Prostate gland (tissue), 2 donors: ENCODE measurements around the gene C6orf47. TPM values are rescaled to one million over a fixed set of nuclear protein-coding genes. Genes with fewer than 3 reads are reported as not detected.
A peak's percentile ranks its signal among the peaks of the same experiment; 100 is the strongest.

Experiments
- DNase-seq: peaks from one replicate; pipeline ENCODE4 v3.0.0-alpha.2; 2019; ENCODE audit warnings: low spot score
- H3K27ac ChIP-seq, 2 donors: fragments of 200-600 bp; sonication (generic); 2 replicates each; pipeline ENCODE4 v1.5.1; 2017 to 2019
- H3K27me3 ChIP-seq: fragments of 200-600 bp; sonication (generic); replicated peaks from 2 replicates; pipeline ENCODE4 v1.5.1; 2019; ENCODE audit not compliant: insufficient read depth
- H3K36me3 ChIP-seq, 2 donors: fragments of 200-600 bp; sonication (generic); 1 replicate in 1 of 2; 2 replicates in 1 of 2; pipeline versions ENCODE4 v1.5.1 to v1.8.1; 2017 to 2019
- H3K4me1 ChIP-seq: fragments of 200-600 bp; sonication (generic); replicated peaks from 2 replicates; pipeline ENCODE4 v1.5.1; 2019
- H3K4me3 ChIP-seq, 2 donors: fragments of 200-600 bp; sonication (generic); 2 replicates each; pipeline ENCODE4 v1.5.1; 2017 to 2019
- H3K9me3 ChIP-seq: fragments of 200-600 bp; sonication (generic); 2 replicates; pipeline ENCODE4 v1.5.1; 2017
- POLR2A ChIP-seq: fragments of 450-650 bp; IDR thresholded peaks from one replicate; pipeline ENCODE4 v1.6.1; 2016; ENCODE audit warnings: antibody characterized with exemption, mild to moderate bottlenecking
- POLR2AphosphoS5 ChIP-seq: sonication (generic); formaldehyde crosslinking; IDR thresholded peaks from one replicate; pipeline ENCODE4 v1.6.1; 2017; ENCODE audit warnings: antibody characterized with exemption
- WGBS: methylation state at CpG from one replicate; pipeline ENCODE4 v1.1.5; 2018; 5-methylcytosine and 5-hydroxymethylcytosine counted together
- intact Hi-C: fragments of 100-400 bp; cut with DNase I; formaldehyde crosslinking; loops from one replicate; pipeline ENCODE4 v1.14.2; 2022
- total RNA-seq, 2 donors: library from RNA; depleted of rRNA; stranded (reverse); fragments of >200 nt; gene quantifications; one replicate each; pipeline ENCODE4 v1.1.0, GENCODE V29; 2016
- TF ChIP-seq, protein P1 (sequence below), 4 experiments: fragments of 200-600 bp in 2 of 4; fragments of 450-650 bp in 2 of 4; sonication (generic) in 2 of 4; IDR thresholded peaks; 1 replicate in 3 of 4; 2 replicates in 1 of 4; pipeline ENCODE4 v1.5.1; 2016 to 2019; ENCODE audit warnings: antibody characterized with exemption in 4 of 4, mild to moderate bottlenecking in 2 of 4, moderate library complexity in 2 of 4

C6orf47 gene
- total RNA-seq, 2 donors from 2014 or later: 25.5 to 30.1 TPM

- Histone ChIP-seq H3K4me1 (no peaks in the 10 kb centered on the region), H3K9me3 (no peaks in the 10 kb centered on the region), H3K36me3 (peaks cover 23 to 24% of the 10 kb centered on the region in 2 donors), H3K4me3 (peak overlapping the region; percentile 63 to 84), H3K27ac (peak overlapping the region; percentile 92 to 96), H3K27me3 (no peaks in the 10 kb centered on the region)
- DNase-seq: no peak
- WGBS: 7% methylated on average over 15 of the region's 15 CpGs
- intact Hi-C loops: loop anchor here (5.0 kb wide), 1 partner anchor 1351 kb away; no protein-coding TSS in a partner anchor
- TF ChIP-seq POLR2A (no peak), POLR2AphosphoS5 (no peak)
- TF ChIP-seq, protein P1, sequence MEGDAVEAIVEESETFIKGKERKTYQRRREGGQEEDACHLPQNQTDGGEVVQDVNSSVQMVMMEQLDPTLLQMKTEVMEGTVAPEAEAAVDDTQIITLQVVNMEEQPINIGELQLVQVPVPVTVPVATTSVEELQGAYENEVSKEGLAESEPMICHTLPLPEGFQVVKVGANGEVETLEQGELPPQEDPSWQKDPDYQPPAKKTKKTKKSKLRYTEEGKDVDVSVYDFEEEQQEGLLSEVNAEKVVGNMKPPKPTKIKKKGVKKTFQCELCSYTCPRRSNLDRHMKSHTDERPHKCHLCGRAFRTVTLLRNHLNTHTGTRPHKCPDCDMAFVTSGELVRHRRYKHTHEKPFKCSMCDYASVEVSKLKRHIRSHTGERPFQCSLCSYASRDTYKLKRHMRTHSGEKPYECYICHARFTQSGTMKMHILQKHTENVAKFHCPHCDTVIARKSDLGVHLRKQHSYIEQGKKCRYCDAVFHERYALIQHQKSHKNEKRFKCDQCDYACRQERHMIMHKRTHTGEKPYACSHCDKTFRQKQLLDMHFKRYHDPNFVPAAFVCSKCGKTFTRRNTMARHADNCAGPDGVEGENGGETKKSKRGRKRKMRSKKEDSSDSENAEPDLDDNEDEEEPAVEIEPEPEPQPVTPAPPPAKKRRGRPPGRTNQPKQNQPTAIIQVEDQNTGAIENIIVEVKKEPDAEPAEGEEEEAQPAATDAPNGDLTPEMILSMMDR (IDR thresholded peaks at IDR 0.05): no peak
Observed at GRCh38 chr6:31621320-31621939, 39.1 kb downstream of the C6orf47 start.

GRCh38 chr6:31620586-31621319 is 39.8 kb downstream of the C6orf47 start, which contains the start of gene PRRC2A:
TSS of gene PRRC2A (plus strand) at chr6:31620715. CDS start at chr6:31622790, 2,075 bp downstream.
- under 1% methylated on average over 66 of the region's 67 CpGs for WGBS

DNA sequence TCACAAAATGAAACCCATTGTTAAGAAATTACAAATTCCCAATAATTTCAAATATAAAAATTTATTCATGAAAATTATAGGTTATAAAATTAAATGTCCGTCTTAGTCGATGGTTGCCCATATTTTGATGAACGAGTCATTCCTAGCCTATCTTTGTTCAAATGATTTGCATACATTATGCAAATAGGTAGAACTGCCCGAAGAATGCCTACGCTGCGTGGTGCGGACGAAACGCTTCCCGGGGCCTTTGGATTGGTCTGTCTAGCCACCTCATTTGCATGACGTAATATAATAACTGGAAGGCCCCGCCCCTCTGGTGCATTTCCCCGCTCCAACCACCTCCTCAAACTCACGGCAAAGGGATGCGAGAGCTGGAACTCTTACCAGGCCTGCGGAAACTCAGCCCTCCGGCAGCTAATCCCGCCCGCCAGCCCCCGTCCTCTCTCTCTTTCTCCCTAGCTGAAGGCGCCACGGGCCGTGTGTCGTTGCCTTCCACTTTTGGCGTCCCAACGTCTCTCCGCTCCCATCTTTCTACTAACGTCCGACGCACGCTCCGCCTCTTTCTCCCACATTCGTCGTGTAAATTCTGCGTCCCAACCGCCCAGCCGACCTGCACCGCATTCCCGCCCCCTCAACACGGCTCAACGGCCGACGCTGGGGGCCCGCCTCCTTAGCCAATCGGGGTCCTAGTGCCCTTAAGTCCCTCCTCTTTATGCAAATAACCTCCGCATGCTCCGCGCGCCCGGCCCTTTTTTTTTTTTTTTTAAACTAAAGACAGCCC is 40.6 kb downstream of the C6orf47 start:
- under 1% methylated on average over 50 of the region's 50 CpGs for WGBS
- peak overlapping the region; percentile 63 to 84 for H3K4me3 ChIP-seq

More at GRCh38 chr6:31620586-31621319, 39.8 kb downstream of the C6orf47 start, which contains the start of gene PRRC2A:
- peaks cover 17% of the 10 kb centered on the region in 2 donors for H3K36me3 ChIP-seq
- H3K4me3 ChIP-seq: peak within 1 kb of the TSS; percentile 63 to 84
- H3K27me3 ChIP-seq: no peaks in the 10 kb centered on the region
- H3K27ac ChIP-seq: peak within 1 kb of the TSS; percentile 92 to 96
- TF ChIP-seq POLR2A: peak; percentile 68
- TF ChIP-seq, protein P1 (IDR thresholded peaks at IDR 0.05): no peak
- no peaks in the 10 kb centered on the region for H3K9me3 ChIP-seq
- intact Hi-C loops: loop anchor here (5.0 kb wide), 1 partner anchor 1352 kb away; no protein-coding TSS in a partner anchor
- no peaks in the 10 kb centered on the region for H3K4me1 ChIP-seq
- peak; percentile 75 for DNase-seq

GRCh38 chr6:31617010-31617409 is 43.6 kb downstream of the C6orf47 start:
- TF ChIP-seq POLR2AphosphoS5: no peak
- no peak for TF ChIP-seq POLR2A
- TF ChIP-seq, protein P1 (IDR thresholded peaks at IDR 0.05): no peak
- intact Hi-C loops: no loop called here
- 84% methylated on average over 2 of the region's 2 CpGs for WGBS
- Histone ChIP-seq H3K9me3 (no peaks in the 10 kb centered on the region), H3K36me3 (no peaks in the 10 kb centered on the region), H3K27ac (no peak overlapping the region), H3K4me3 (no peak overlapping the region), H3K27me3 (no peaks in the 10 kb centered on the region), H3K4me1 (no peaks in the 10 kb centered on the region)
- no peak for DNase-seq

More for the DNA sequence above, 40.6 kb downstream of the C6orf47 start:
- Histone ChIP-seq H3K9me3 (no peaks in the 10 kb centered on the region), H3K27me3 (no peaks in the 10 kb centered on the region), H3K4me1 (no peaks in the 10 kb centered on the region), H3K36me3 (peaks cover 9 to 10% of the 10 kb centered on the region in 2 donors), H3K27ac (peak overlapping the region; percentile 92 to 96)
- peak; percentile 97 for DNase-seq
- intact Hi-C loops: loop anchor here (5.0 kb wide), 1 partner anchor 1352 kb away; no protein-coding TSS in a partner anchor
- TF ChIP-seq, protein P1 (IDR thresholded peaks at IDR 0.05): peak in 2 of 4 experiments; percentile 29 to 44
- TF ChIP-seq POLR2A (peak; percentile 97), POLR2AphosphoS5 (peak; percentile 94)
